ENCODE data around the gene AIMP2. TPM values are rescaled to one million over a fixed set of nuclear protein-coding genes. Genes with fewer than 3 reads are reported as not detected.
"Not testable (repeated sequence)": the region's sequence is repeated elsewhere in the genome, so short reads cannot be mapped to it uniquely, and the experiment has no call there.

The AIMP2 gene
- total RNA-seq, 4 donors from 2014 or later = 39.9 to 72.3 (median 53.4) TPM

DNA sequence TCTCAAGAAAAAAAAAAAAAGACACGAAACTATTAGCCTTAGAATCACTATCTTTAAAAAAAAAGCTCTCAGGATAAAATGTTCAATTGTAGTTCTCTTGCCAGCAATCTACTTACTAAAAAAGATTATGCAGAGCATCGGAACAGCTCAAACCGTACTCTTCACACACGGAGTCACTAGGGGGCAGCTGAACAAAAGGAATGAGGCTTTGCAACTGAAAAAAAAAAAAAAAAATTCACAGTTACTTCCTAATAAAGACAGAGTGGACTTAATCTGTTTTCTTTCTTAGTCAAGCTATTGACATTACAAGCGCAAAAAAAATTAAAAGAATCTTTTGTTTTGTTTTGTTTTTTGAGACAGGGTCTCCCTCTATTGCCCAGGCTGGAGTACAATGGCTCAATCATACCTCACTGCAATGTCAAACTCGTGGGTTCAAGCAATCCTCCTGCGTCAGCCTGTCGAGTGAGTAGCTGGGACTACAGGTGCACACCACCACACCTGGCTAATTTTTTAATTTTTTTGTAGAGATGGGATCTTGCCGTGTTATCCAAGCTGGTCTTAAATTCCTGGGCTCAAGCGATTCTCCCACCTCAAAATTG is 11.8 kb upstream of the AIMP2 start:
- TF ChIP-seq, protein P1, sequence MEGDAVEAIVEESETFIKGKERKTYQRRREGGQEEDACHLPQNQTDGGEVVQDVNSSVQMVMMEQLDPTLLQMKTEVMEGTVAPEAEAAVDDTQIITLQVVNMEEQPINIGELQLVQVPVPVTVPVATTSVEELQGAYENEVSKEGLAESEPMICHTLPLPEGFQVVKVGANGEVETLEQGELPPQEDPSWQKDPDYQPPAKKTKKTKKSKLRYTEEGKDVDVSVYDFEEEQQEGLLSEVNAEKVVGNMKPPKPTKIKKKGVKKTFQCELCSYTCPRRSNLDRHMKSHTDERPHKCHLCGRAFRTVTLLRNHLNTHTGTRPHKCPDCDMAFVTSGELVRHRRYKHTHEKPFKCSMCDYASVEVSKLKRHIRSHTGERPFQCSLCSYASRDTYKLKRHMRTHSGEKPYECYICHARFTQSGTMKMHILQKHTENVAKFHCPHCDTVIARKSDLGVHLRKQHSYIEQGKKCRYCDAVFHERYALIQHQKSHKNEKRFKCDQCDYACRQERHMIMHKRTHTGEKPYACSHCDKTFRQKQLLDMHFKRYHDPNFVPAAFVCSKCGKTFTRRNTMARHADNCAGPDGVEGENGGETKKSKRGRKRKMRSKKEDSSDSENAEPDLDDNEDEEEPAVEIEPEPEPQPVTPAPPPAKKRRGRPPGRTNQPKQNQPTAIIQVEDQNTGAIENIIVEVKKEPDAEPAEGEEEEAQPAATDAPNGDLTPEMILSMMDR (IDR thresholded peaks at IDR 0.05) = peak; percentile 33 to 92 (median 66)
- TF ChIP-seq POLR2A (IDR thresholded peaks at IDR 0.05) = no peak
- Histone ChIP-seq H3K36me3 (peaks cover 18 to 32% of the 10 kb centered on the region in 2 donors), H3K27ac (peak overlapping the region in 1 of 3 donors; percentile 35), H3K27me3 (no peaks in the 10 kb centered on the region), H3K4me1 (peaks cover 0 to 4% of the 10 kb centered on the region in 2 donors), H3K9me3 (no peaks in the 10 kb centered on the region), H3K4me3 (replicated peaks in 1 of 3) (no peak overlapping the region)
- DNase-seq = peak; percentile 65 to 68
- intact Hi-C loops (cut with DNase I) = loop anchor here (10.0 kb wide), 1 partner anchor 327 kb away; no protein-coding TSS in a partner anchor
- WGBS, 2 donors = 55 to 57% methylated on average over 10 of the region's 10 CpGs

- intact Hi-C loops (cut with DNase I) = no loop called here
- Histone ChIP-seq H3K27me3 (no peaks in the 10 kb centered on the region), H3K4me3 (replicated peaks in 1 of 3) (no peak overlapping the region), H3K27ac (no peak overlapping the region), H3K9me3 (no peaks in the 10 kb centered on the region), H3K4me1 (peaks cover 23 to 28% of the 10 kb centered on the region in 2 donors), H3K36me3 (peaks cover 8 to 15% of the 10 kb centered on the region in 2 donors)
- no peak for DNase-seq
- TF ChIP-seq, protein P1 (IDR thresholded peaks at IDR 0.05) = no peak
- no peak for TF ChIP-seq POLR2A (IDR thresholded peaks at IDR 0.05)
- WGBS, 2 donors = 88 to 94% methylated on average over 4 of the region's 4 CpGs
These were observed 1.7 kb upstream of the AIMP2 start for GRCh38 chr7:6007386-6007785.

DNA sequence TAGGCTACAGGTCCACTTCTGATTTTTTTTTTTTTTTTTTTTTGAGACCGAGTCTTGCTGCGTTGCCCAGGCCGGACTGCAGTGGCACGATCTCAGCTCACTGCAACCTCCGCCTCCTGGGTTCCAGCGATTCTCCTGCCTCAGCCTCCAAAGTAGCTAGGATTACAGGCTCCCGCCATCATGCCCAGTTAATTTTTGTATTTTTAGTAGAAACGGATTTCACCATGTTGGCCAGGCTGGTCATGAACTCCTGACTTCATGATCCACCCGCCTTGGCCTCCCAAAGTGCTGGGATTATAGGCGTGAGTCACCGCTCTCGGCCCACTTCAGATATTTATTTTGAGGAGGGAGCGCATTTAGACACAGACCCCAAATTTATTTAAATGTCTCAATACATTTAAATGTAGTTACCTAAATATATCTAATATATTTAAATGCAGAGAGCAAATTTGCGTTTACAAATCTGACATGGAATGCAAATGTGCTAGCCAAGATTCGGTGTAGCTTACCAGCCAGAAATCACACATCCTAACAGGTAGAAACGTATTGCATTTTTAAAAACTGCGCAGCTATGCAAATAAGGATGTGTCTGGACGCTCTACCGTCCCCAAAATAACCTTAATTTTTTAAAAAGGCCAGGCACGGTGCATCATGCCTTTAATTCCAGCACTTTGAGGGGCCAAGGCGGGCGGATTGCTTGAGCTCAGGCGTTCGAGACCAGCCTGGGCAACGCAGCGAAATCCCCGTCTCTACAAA is 1.1 kb upstream of the AIMP2 start:
- intact Hi-C loops (cut with DNase I); H3K27me3 ChIP-seq; H3K9me3 ChIP-seq; H3K36me3 ChIP-seq; DNase-seq: not testable (repeated sequence)
- Histone ChIP-seq H3K4me3 (replicated peaks in 1 of 3) (peak overlapping the region in 1 of 3 donors; percentile 55), H3K27ac (peak overlapping the region in 2 of 3 donors; percentile 93 to 96), H3K4me1 (peaks cover 30 to 34% of the 10 kb centered on the region in 2 donors)
- WGBS, 2 donors = 51 to 53% methylated on average over 27 of the region's 27 CpGs

- 85 to 91% methylated on average over 8 of the region's 8 CpGs for WGBS, 2 donors
- H3K4me3 ChIP-seq (replicated peaks in 1 of 3); H3K9me3 ChIP-seq; H3K36me3 ChIP-seq; H3K27me3 ChIP-seq; intact Hi-C loops (cut with DNase I); DNase-seq: not testable (repeated sequence)
- peak overlapping the region; percentile 86 to 96 (median 93) for H3K27ac ChIP-seq
- H3K4me1 ChIP-seq = peaks cover 51 to 55% of the 10 kb centered on the region in 2 donors
These were observed 1.3 kb downstream of the AIMP2 start for GRCh38 chr7:6010370-6010769.

DNA sequence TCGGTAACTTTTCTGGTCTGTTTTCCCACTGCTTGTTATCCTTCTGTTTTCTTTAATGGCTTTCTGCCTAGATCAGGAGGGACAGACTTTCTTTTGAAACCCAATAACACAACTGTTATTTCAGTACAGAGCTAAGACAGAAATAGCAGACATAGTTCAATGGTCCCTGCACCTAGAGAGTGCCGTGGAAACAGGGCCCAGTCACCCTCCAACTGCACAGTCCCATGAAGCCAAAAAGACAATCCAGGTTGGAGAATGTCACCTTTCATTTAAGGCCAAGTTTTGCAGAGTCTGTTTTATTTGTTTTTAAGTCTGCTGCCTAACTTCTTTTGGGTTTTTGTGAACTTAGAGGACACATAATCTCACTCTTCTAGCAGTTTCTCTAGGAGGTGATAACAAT is 2.5 kb downstream of the AIMP2 start:
- TF ChIP-seq, protein P1 (IDR thresholded peaks at IDR 0.05) = no peak
- peak in 1 of 2 donors; percentile 63 for TF ChIP-seq POLR2A (IDR thresholded peaks at IDR 0.05)
- H3K27me3 ChIP-seq = no peaks in the 10 kb centered on the region
- H3K4me1 ChIP-seq = peaks cover 61 to 63% of the 10 kb centered on the region in 2 donors

More for the DNA sequence above, 2.5 kb downstream of the AIMP2 start:
- no peak overlapping the region for H3K4me3 ChIP-seq (replicated peaks in 1 of 3)
- peak; percentile 68 to 69 for DNase-seq
- peak overlapping the region; percentile 88 to 96 (median 93) for H3K27ac ChIP-seq
- 25 to 38% methylated on average over 2 of the region's 2 CpGs for WGBS, 2 donors
- intact Hi-C loops (cut with DNase I) = no loop called here
- H3K9me3 ChIP-seq = no peaks in the 10 kb centered on the region
- peaks cover 1 to 3% of the 10 kb centered on the region in 2 donors for H3K36me3 ChIP-seq

Measured in thyroid gland (tissue), 4 donors.